Measurements from ENCODE around the gene EMC8.
"Not testable (repeated sequence)": the region's sequence is repeated elsewhere in the genome, so short reads cannot be mapped to it uniquely, and the experiment has no call there.

Gene EMC8

GRCh38 chr16:85839681-85840240 is 40.4 kb upstream of the EMC8 start:
- H3K4me1 Mint-ChIP-seq (ENCODE audit: low read depth) = peaks cover 51% of the 10 kb centered on the region
- intact Hi-C loops (cut with micrococcal nuclease) = loop anchor here (5.0 kb wide), 1 partner anchor 43 kb away; no protein-coding TSS in a partner anchor
- peak overlapping the region; percentile 85 for H3K27ac Mint-ChIP-seq
- H3K4me3 Mint-ChIP-seq = peak overlapping the region; percentile 8
- no peaks in the 10 kb centered on the region for H3K9me3 Mint-ChIP-seq
- H3K27me3 Mint-ChIP-seq = peaks cover 47% of the 10 kb centered on the region
- H3K36me3 Mint-ChIP-seq (ENCODE audit: low read depth) = no peaks in the 10 kb centered on the region

GRCh38 chr16:85838876-85839585 is 39.7 kb upstream of the EMC8 start:
- intact Hi-C loops (cut with micrococcal nuclease) = loop anchor here (5.0 kb wide), 1 partner anchor 43 kb away; no protein-coding TSS in a partner anchor
- H3K9me3 Mint-ChIP-seq = peaks cover 2% of the 10 kb centered on the region
- H3K4me1 Mint-ChIP-seq (ENCODE audit: low read depth) = peaks cover 43% of the 10 kb centered on the region
- H3K36me3 Mint-ChIP-seq (ENCODE audit: low read depth) = peaks cover under 1% of the 10 kb centered on the region
- H3K27me3 Mint-ChIP-seq = peaks cover 48% of the 10 kb centered on the region
- peak overlapping the region; percentile 51 for H3K4me3 Mint-ChIP-seq
- peak overlapping the region; percentile 85 for H3K27ac Mint-ChIP-seq

GRCh38 chr16:85838381-85838780 is 39.0 kb upstream of the EMC8 start:
- Mint-ChIP-seq H3K27me3 (peaks cover 53% of the 10 kb centered on the region), H3K27ac (peak overlapping the region; percentile 85), H3K36me3 (ENCODE audit: low read depth) (peaks cover 6% of the 10 kb centered on the region), H3K4me3 (peak overlapping the region; percentile 51), H3K9me3 (peaks cover 8% of the 10 kb centered on the region), H3K4me1 (ENCODE audit: low read depth) (peaks cover 44% of the 10 kb centered on the region)
- intact Hi-C loops (cut with micrococcal nuclease) = loop anchor here (5.0 kb wide), 1 partner anchor 44 kb away; no protein-coding TSS in a partner anchor

DNA sequence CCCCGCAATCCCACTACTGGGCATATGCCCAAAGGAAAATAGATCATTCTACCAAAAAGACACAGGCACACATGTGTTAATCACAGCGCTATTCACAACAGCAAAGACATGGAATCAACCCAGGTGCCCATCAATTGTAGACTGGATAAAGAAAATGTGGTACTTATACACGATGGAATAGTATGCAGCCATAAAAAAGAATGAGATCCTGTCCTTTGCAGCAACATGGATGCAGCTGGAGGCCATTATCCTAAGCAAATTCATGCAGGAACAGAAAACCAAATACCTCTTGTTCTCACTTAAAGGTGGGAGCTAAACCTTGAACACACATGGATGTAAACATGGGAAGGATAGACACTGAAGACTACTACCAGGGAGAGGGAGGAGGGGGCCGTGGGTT is 38.3 kb upstream of the EMC8 start:
- peaks cover 59% of the 10 kb centered on the region for H3K27me3 Mint-ChIP-seq
- H3K4me3 Mint-ChIP-seq; H3K27ac Mint-ChIP-seq; H3K36me3 Mint-ChIP-seq (ENCODE audit: low read depth); H3K9me3 Mint-ChIP-seq: not testable (repeated sequence)
- intact Hi-C loops (cut with micrococcal nuclease) = loop anchor here (5.0 kb wide), 1 partner anchor 45 kb away; no protein-coding TSS in a partner anchor
- peaks cover 51% of the 10 kb centered on the region for H3K4me1 Mint-ChIP-seq (ENCODE audit: low read depth)

GRCh38 chr16:85836706-85837582 is 37.6 kb upstream of the EMC8 start:
- peaks cover 61% of the 10 kb centered on the region for H3K27me3 Mint-ChIP-seq
- no peak overlapping the region for H3K27ac Mint-ChIP-seq

GRCh38 chr16:85835956-85836705 is 36.8 kb upstream of the EMC8 start:
- Mint-ChIP-seq H3K4me3 (no peak overlapping the region), H3K36me3 (ENCODE audit: low read depth) (peaks cover 6% of the 10 kb centered on the region), H3K4me1 (ENCODE audit: low read depth) (peaks cover 56% of the 10 kb centered on the region), H3K27me3 (peaks cover 61% of the 10 kb centered on the region), H3K9me3 (peaks cover 8% of the 10 kb centered on the region), H3K27ac (no peak overlapping the region)
- intact Hi-C loops (cut with micrococcal nuclease) = loop anchor here (5.0 kb wide), 1 partner anchor 46 kb away; no protein-coding TSS in a partner anchor

More at GRCh38 chr16:85836706-85837582, 37.6 kb upstream of the EMC8 start:
- Mint-ChIP-seq H3K4me3 (no peak overlapping the region), H3K4me1 (ENCODE audit: low read depth) (peaks cover 54% of the 10 kb centered on the region), H3K9me3 (peaks cover 8% of the 10 kb centered on the region), H3K36me3 (ENCODE audit: low read depth) (peaks cover 6% of the 10 kb centered on the region)
- intact Hi-C loops (cut with micrococcal nuclease) = loop anchor here (5.0 kb wide), 1 partner anchor 45 kb away; no protein-coding TSS in a partner anchor

- H3K4me1 Mint-ChIP-seq (ENCODE audit: low read depth) = peaks cover 58% of the 10 kb centered on the region
- no peak overlapping the region for H3K4me3 Mint-ChIP-seq
- peaks cover 8% of the 10 kb centered on the region for H3K9me3 Mint-ChIP-seq
- intact Hi-C loops (cut with micrococcal nuclease) = loop anchor here (5.0 kb wide), 1 partner anchor 47 kb away; no protein-coding TSS in a partner anchor
- no peak overlapping the region for H3K27ac Mint-ChIP-seq
- peaks cover 6% of the 10 kb centered on the region for H3K36me3 Mint-ChIP-seq (ENCODE audit: low read depth)
- peaks cover 56% of the 10 kb centered on the region for H3K27me3 Mint-ChIP-seq
These were observed 35.9 kb upstream of the EMC8 start for GRCh38 chr16:85835227-85835751.

DNA sequence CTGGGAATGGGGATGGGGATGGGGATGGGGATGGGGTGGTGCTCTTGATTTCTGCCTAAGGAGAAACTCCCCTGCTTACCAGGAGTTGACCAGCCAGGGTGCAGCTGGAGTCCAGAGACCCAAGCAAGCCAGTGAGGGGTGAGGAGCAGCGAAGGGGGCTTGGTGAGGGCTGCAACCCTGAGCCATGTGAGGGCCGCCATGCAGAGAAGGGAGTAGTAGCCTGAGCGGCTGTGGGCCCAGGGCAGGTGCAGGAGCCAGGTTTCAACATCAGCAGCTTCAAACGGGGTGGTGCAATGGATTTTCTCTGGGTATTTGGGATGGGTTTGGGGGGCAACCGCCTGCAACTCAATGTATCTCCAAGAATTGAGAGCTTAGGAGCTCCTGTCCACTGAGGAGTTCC is 35.4 kb upstream of the EMC8 start:
- Mint-ChIP-seq H3K27me3 (peaks cover 57% of the 10 kb centered on the region), H3K4me3 (no peak overlapping the region), H3K9me3 (peaks cover 8% of the 10 kb centered on the region), H3K36me3 (ENCODE audit: low read depth) (peaks cover 6% of the 10 kb centered on the region), H3K27ac (no peak overlapping the region), H3K4me1 (ENCODE audit: low read depth) (peaks cover 58% of the 10 kb centered on the region)
- intact Hi-C loops (cut with micrococcal nuclease) = loop anchor here (5.0 kb wide), 1 partner anchor 48 kb away; no protein-coding TSS in a partner anchor

DNA sequence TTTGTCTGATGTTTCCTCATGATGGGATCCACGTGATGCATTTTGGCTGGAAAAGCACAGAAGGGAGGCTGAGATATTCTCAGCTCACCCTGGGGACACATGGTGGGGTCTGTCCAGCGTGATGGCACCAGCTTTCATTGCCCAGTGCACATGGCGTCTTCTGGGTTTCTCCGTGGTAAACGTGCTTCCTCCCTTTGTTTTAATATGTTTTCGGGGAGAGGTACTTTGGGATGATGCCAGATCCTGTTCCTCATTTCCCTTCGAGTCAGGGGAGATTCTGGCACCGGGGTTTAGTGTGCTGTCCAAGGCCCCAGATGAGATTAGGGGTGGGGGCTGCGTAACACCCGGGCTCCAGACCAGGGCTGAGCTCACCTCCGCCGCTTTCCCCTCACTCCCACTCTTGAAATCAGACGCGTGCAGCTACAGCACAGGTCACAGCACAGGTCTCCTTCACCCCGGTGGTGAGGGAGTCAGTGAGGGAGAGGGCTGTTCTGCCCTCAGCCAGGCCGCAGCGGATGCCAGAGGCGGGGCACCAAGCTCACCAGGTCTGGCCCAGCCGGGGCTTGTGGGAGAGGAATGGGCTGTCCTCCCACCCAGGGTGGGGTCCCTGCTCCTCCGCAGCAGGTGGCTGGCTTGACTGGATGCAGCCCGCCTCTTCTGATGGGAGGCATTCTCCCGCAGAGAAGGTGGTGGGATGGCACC is 34.0 kb upstream of the EMC8 start:
- intact Hi-C loops (cut with micrococcal nuclease) = no loop called here
- Mint-ChIP-seq H3K27me3 (peaks cover 53% of the 10 kb centered on the region), H3K36me3 (ENCODE audit: low read depth) (peaks cover 11% of the 10 kb centered on the region), H3K9me3 (peaks cover 8% of the 10 kb centered on the region), H3K4me3 (no peak overlapping the region), H3K27ac (peak overlapping the region; percentile 69), H3K4me1 (ENCODE audit: low read depth) (peaks cover 58% of the 10 kb centered on the region)

DNA sequence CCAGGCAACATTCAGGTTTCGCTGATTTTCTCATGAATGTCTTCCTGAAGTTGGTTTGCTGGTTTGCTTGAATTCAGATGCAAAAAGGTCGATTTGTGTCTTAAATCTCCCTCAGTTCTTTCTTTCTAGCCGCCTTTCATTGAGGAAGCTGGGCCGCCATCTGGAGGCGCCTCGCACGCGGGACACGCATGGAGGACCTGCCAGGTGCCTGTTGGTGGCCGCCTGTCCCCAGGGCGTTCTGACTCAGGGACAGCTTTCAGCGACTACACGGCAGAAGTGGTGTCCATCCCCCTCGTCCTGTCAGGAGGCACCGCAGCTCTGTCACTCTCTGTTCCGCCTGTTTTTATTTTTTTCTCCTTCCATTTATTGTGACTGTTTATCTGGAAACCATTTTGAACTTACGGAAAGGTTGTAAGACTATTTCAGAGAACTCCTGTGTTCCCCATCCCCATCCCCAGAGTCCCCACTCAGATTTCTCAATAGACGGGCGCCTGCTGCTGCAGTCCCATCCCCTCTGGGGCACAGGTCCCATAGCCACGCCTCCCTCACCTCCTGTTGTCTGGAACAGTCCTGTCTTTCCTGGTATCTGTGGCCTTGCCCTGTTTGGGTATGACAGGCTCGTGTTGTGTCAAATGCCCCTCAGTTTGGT is 33.4 kb upstream of the EMC8 start:
- no peak overlapping the region for H3K4me3 Mint-ChIP-seq
- peaks cover 53% of the 10 kb centered on the region for H3K27me3 Mint-ChIP-seq

GRCh38 chr16:85830821-85831220 is 31.5 kb upstream of the EMC8 start:
- intact Hi-C loops (cut with micrococcal nuclease) = no loop called here
- H3K9me3 Mint-ChIP-seq = peaks cover 8% of the 10 kb centered on the region
- H3K27me3 Mint-ChIP-seq = peaks cover 40% of the 10 kb centered on the region
- H3K36me3 Mint-ChIP-seq (ENCODE audit: low read depth) = peaks cover 11% of the 10 kb centered on the region
- H3K4me3 Mint-ChIP-seq = no peak overlapping the region
- H3K4me1 Mint-ChIP-seq (ENCODE audit: low read depth) = peaks cover 45% of the 10 kb centered on the region
- H3K27ac Mint-ChIP-seq = no peak overlapping the region

More for the DNA sequence above, 33.4 kb upstream of the EMC8 start:
- H3K36me3 Mint-ChIP-seq (ENCODE audit: low read depth) = peaks cover 11% of the 10 kb centered on the region
- H3K9me3 Mint-ChIP-seq = peaks cover 8% of the 10 kb centered on the region
- peaks cover 52% of the 10 kb centered on the region for H3K4me1 Mint-ChIP-seq (ENCODE audit: low read depth)
- intact Hi-C loops (cut with micrococcal nuclease) = no loop called here
- peak overlapping the region; percentile 69 for H3K27ac Mint-ChIP-seq

DNA sequence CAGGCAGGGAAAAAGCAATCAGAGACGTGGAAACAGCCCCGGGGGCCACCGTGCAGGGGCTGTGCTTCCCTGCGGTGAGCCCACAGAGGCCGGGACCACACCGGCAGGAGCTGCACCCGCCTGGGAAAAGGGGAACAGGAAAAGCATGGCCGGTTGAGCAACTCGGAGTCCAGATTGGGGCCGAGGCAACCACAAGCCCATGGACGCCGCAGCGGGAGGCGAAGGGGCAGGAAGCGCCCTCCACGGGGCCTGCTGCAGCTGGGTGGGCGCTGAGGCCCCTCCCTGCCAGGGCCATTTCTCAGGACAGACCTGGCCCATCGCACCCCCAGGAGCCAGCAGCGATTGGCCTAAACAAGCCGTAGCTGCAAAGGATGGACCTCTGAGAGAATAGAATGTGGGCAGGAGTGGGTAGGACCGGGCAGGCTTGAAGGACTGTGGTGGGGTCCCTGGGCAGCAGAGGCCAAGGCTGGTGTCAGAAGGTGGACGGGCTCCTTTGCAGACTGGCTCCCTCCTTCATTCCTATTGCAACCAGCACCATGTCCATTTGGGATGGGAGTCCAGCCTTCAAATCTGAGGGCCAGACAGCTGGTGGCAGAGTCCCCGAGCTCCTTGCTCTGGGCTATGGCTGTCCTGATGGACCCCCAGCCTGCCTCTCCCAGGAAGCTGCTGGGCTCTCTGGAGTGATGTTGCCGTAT is 30.6 kb upstream of the EMC8 start:
- Mint-ChIP-seq H3K27me3 (peaks cover 31% of the 10 kb centered on the region), H3K9me3 (peaks cover 8% of the 10 kb centered on the region), H3K4me3 (peak overlapping the region; percentile 62), H3K36me3 (ENCODE audit: low read depth) (peaks cover 11% of the 10 kb centered on the region), H3K4me1 (ENCODE audit: low read depth) (peaks cover 50% of the 10 kb centered on the region), H3K27ac (peak overlapping the region; percentile 81)
- intact Hi-C loops (cut with micrococcal nuclease) = no loop called here
